ENCODE measurements around the gene NKX2-4. TPM values are rescaled to one million over a fixed set of nuclear protein-coding genes. Genes with fewer than 3 reads are reported as not detected.
"Not testable (repeated sequence)": the region's sequence is repeated elsewhere in the genome, so short reads cannot be mapped to it uniquely, and the experiment has no call there.

Gene NKX2-4
- total RNA-seq, 1 experiment from 2014 or later: 23.9 TPM

DNA sequence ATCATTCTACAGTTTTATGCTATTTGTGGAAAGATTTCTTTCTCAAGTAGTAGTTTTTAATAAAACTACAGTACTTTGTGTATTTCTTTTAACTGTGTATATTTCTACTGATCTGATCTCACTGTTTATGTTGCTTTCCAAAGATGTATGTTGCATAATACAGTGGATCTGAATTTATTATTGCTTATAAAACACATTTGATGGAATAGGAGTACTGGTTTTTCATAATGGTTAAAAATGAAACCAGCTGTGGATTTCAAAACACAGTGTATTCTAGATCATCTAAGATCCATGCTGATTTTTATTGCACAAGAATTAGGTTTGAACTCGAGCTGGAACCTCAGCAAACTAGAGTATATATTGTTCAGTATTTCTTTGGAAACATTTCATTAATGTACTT, 8.0 kb downstream of the NKX2-4 start:
- no peak overlapping the region for H3K27ac ChIP-seq
- no peak for DNase-seq (ENCODE audit: low read depth in 1 of 2, low spot score in 2 of 2)

DNA sequence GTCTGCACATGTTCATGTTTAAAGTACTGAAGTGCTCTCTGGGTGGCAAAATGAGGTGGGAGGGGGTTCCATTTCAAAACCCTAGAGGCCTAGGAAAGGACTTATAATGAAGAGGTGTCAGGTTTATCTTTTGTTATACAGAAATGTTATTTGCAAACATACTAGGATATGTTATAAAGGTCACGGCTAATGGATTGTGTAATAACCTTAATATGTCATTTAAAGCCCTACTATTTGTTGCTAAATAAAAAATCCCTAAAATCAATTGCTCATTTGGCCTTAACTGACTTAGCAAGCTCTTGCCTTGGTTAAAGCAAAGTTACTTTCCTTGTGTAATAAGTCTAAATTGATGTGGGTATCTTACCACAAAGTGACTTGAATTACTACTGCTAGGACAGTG, 8.8 kb downstream of the NKX2-4 start:
- Histone ChIP-seq H3K36me3 (peaks cover 49% of the 10 kb centered on the region), H3K27ac (no peak overlapping the region), H3K9me3 (replicated peaks) (no peaks in the 10 kb centered on the region), H3K27me3 (replicated peaks) (no peaks in the 10 kb centered on the region), H3K4me1 (replicated peaks) (peaks cover 9% of the 10 kb centered on the region), H3K4me3 (no peak overlapping the region)
- DNase-seq (ENCODE audit: low read depth in 1 of 2, low spot score in 2 of 2): no peak

More for the DNA sequence above, 8.0 kb downstream of the NKX2-4 start:
- no peaks in the 10 kb centered on the region for H3K9me3 ChIP-seq (replicated peaks)
- peaks cover 9% of the 10 kb centered on the region for H3K4me1 ChIP-seq (replicated peaks)
- H3K36me3 ChIP-seq: peaks cover 44% of the 10 kb centered on the region
- H3K4me3 ChIP-seq: no peak overlapping the region
- H3K27me3 ChIP-seq (replicated peaks): no peaks in the 10 kb centered on the region

DNA sequence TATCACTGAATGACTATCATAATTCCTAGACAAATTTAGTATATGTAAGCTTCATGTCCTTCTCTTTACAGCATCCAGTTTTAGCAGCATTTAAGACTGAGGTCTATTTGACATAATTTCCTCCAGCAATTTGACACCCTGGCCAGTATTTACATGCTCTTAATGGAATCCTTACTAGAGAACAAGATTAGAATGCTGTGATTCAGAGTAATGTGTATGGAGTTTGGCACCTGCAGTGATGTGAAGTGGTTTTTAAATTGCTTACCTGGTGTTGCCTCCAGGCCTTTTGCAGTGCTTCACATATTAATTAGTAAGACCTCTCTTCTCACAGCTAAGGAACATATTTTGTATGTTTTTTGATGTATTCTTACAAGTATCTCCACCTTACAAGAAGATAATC, 9.8 kb downstream of the NKX2-4 start:
- H3K4me1 ChIP-seq (replicated peaks): peaks cover 9% of the 10 kb centered on the region
- DNase-seq (ENCODE audit: low read depth in 1 of 2, low spot score in 2 of 2): no peak
- no peak overlapping the region for H3K4me3 ChIP-seq
- H3K27ac ChIP-seq: no peak overlapping the region
- H3K9me3 ChIP-seq (replicated peaks): no peaks in the 10 kb centered on the region
- H3K27me3 ChIP-seq (replicated peaks): no peaks in the 10 kb centered on the region
- H3K36me3 ChIP-seq: peaks cover 58% of the 10 kb centered on the region

DNA sequence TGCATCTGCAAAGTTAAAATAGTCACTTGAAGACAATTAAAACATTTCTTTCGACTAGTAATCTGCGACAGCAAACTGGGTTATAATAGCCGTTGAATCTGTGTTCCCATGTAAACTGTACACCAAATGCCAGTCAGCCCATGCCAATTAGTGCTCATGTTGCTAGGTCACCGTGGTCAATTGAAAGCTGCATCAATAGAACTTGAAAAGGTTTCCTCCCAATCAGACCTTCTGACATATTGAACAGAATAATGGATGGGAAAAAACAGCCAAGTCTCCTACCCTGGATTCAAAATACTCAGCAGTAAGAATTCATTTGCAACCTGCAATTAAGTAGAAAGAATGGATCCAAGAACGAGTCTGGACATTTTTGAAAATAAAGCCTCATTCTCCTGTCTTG, 11.2 kb downstream of the NKX2-4 start:
- no peaks in the 10 kb centered on the region for H3K27me3 ChIP-seq (replicated peaks)
- no peaks in the 10 kb centered on the region for H3K9me3 ChIP-seq (replicated peaks)
- no peak overlapping the region for H3K27ac ChIP-seq
- H3K36me3 ChIP-seq: peaks cover 70% of the 10 kb centered on the region
- H3K4me1 ChIP-seq (replicated peaks): peaks cover 9% of the 10 kb centered on the region
- no peak for DNase-seq (ENCODE audit: low read depth in 1 of 2, low spot score in 2 of 2)
- H3K4me3 ChIP-seq: no peak overlapping the region

DNA sequence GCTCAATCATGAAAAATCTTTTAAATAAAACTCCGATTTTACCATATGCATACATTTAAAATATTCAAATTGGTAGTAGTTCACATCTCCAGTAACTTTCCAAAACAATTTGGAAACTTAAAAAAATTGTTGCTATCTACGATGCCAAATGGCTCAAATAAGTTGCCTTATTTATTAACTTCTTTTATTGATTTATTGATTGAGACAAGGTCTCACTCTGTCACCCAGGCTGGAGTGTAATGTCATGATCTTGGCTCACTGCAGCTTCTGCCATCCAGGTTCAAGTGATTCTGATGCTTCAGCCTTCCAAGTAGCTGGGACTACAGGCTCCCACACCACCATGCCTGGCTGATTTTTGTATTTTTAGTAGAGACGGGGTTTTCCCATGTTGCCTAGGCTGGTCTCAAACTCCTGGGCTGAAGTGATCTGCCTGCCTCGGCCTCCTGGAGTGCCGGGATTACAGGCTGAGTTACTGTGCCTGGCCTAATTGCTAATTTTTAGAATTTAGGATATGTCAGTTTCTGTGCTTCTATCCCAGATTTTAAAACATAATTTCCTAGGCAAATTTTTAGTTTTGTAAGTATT, 12.9 kb downstream of the NKX2-4 start:
- no peak overlapping the region for H3K4me3 ChIP-seq
- H3K27me3 ChIP-seq (replicated peaks): no peaks in the 10 kb centered on the region
- H3K4me1 ChIP-seq (replicated peaks): peaks cover 9% of the 10 kb centered on the region
- DNase-seq (ENCODE audit: low read depth in 1 of 2, low spot score in 2 of 2): no peak
- no peaks in the 10 kb centered on the region for H3K9me3 ChIP-seq (replicated peaks)
- H3K36me3 ChIP-seq: peaks cover 64% of the 10 kb centered on the region
- no peak overlapping the region for H3K27ac ChIP-seq

DNA sequence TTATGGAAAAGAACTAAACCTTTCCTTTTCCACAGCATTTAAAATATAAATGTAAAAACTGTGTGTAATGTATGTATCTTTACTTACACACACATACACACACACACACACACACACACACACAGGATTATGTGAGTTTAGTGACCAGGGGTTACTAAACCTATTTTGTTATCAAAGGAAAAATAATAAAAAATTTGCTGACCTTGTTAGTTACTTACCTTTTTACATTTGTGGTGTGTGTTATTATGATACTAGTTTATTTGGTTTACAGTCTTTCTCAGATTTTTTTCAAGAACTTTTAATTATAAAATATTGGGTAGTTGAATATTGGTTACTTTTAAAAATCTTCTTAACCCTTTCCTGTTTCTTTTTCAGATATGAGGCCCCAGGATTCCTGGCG, 15.7 kb downstream of the NKX2-4 start:
- Histone ChIP-seq H3K27ac (no peak overlapping the region), H3K4me1 (replicated peaks) (no peaks in the 10 kb centered on the region), H3K4me3 (no peak overlapping the region), H3K9me3 (replicated peaks) (no peaks in the 10 kb centered on the region), H3K36me3 (peaks cover 40% of the 10 kb centered on the region), H3K27me3 (replicated peaks) (no peaks in the 10 kb centered on the region)
- no peak for DNase-seq (ENCODE audit: low read depth in 1 of 2, low spot score in 2 of 2)

DNA sequence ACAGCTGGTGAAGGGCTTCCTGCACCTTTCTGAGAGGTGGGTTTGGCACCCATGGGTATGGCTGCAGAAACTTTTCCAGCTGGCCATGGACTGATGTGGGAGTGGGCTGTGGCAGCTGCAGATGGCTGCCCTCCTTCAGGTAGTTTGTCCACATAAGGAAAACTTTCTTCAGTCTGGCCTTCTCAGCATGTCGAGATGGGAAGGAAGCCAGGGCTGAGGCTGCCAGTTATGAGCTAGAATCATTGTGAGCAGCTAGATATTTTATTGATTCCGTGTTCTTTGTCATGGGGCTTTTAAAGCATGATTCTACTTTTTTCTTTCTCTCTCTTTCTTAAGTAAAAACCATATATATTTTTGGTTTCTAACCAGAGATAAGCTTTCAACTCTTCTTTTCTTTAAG, 16.6 kb downstream of the NKX2-4 start:
- H3K4me3 ChIP-seq: no peak overlapping the region
- no peak for DNase-seq (ENCODE audit: low read depth in 1 of 2, low spot score in 2 of 2)
- peaks cover 34% of the 10 kb centered on the region for H3K36me3 ChIP-seq
- no peaks in the 10 kb centered on the region for H3K27me3 ChIP-seq (replicated peaks)
- no peak overlapping the region for H3K27ac ChIP-seq
- H3K9me3 ChIP-seq (replicated peaks): no peaks in the 10 kb centered on the region
- no peaks in the 10 kb centered on the region for H3K4me1 ChIP-seq (replicated peaks)

DNA sequence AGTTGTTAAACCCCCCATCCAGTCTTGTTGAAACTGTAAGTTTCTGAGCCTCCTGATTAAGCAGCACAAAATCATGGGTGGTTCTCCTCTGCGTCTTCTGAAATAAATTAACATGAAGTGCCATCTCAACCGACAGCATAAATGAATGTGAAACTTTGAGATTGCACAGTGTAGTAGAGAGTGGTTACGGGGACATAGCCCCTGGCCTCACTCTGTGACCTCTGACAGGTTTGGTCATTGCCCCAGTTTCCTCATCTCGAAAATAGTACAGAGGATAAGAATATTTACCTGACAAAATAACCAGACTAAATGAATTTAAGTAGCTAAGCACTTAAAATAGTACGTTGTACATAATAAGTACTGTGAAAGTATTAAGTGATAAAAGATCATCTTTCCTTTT, 19.1 kb downstream of the NKX2-4 start:
- Histone ChIP-seq H3K4me1 (replicated peaks) (peaks cover 3% of the 10 kb centered on the region; the same call in 1 of the 2 replicates), H3K4me3 (no peak overlapping the region), H3K9me3 (replicated peaks) (no peaks in the 10 kb centered on the region), H3K27me3 (replicated peaks) (no peaks in the 10 kb centered on the region), H3K27ac (no peak overlapping the region), H3K36me3 (peaks cover 27% of the 10 kb centered on the region)
- no peak for DNase-seq (ENCODE audit: low read depth in 1 of 2, low spot score in 2 of 2)

DNA sequence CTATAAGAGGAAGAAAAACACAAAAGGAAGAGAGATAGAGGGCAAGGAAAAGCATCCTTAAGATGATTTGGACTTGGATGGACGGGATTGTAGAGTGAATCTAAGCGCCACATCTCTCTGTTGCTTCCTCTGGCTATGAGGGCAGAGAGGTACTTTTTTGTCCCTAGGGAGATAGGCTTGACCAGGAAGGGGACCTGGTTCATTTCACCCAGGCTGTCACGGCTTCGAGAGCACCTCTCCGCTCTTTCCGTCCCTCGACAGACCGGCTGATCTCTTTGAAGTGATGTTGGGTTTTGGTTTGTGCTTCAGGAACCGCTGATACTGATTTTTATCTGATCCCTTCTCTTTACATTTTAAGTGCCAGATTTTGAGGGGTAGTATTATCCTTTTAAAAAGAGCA, 19.6 kb downstream of the NKX2-4 start:
- peaks cover 4% of the 10 kb centered on the region; the same call in 1 of the 2 replicates for H3K4me1 ChIP-seq (replicated peaks)
- no peak overlapping the region for H3K27ac ChIP-seq
- no peaks in the 10 kb centered on the region for H3K9me3 ChIP-seq (replicated peaks)
- no peaks in the 10 kb centered on the region for H3K27me3 ChIP-seq (replicated peaks)
- H3K36me3 ChIP-seq: peaks cover 29% of the 10 kb centered on the region
- H3K4me3 ChIP-seq: no peak overlapping the region
- DNase-seq (ENCODE audit: low read depth in 1 of 2, low spot score in 2 of 2): no peak

DNA sequence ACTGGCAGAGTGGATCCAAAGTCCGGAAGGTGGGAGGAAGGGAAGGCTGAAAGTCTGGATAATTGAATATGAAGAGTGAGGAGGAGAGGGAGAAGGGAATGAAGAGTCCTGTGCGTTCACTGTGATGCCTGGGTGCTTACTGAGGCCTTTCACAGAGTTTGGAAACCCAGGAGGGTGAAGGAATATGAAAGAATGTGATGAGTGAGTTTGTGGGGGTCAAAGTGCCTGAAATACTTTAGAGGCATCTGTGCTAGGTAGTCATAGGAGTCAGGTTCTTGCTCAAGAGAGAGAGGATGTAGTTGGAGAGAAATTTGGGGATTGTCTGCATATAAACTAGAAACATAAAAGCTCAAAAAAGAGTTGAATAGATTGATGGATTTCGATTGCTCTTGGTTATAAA, 20.7 kb downstream of the NKX2-4 start:
- H3K9me3 ChIP-seq (replicated peaks): no peaks in the 10 kb centered on the region
- peaks cover 4% of the 10 kb centered on the region; the same call in 1 of the 2 replicates for H3K4me1 ChIP-seq (replicated peaks)
- no peak overlapping the region for H3K27ac ChIP-seq
- no peak for DNase-seq (ENCODE audit: low read depth in 1 of 2, low spot score in 2 of 2)
- H3K36me3 ChIP-seq: peaks cover 26% of the 10 kb centered on the region
- no peak overlapping the region for H3K4me3 ChIP-seq
- H3K27me3 ChIP-seq (replicated peaks): no peaks in the 10 kb centered on the region

DNA sequence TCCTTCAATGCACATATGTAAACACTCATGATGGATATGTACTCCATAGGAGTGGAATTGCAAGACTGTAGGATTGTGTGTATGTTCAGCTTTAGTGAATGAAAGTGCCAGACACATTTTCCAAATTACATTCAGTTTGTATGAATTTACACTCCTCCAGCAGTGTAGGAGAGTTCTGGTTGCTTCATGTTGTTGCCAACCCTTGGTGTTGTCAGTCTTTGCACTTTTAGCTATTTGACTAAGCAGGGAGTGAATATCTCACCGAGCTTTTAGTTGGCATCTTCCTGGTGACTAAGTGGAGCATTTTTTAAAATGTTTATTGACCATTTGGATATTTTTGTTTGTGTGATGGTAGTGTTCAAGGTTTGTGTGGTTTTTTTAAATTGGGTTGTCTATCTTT, 23.9 kb downstream of the NKX2-4 start:
- no peak overlapping the region for H3K27ac ChIP-seq
- H3K36me3 ChIP-seq: peaks cover 48% of the 10 kb centered on the region
- H3K9me3 ChIP-seq (replicated peaks): no peaks in the 10 kb centered on the region
- DNase-seq (ENCODE audit: low read depth in 1 of 2, low spot score in 2 of 2): no peak
- no peak overlapping the region for H3K4me3 ChIP-seq
- no peaks in the 10 kb centered on the region for H3K27me3 ChIP-seq (replicated peaks)
- H3K4me1 ChIP-seq (replicated peaks): peaks cover 4% of the 10 kb centered on the region; the same call in 1 of the 2 replicates

DNA sequence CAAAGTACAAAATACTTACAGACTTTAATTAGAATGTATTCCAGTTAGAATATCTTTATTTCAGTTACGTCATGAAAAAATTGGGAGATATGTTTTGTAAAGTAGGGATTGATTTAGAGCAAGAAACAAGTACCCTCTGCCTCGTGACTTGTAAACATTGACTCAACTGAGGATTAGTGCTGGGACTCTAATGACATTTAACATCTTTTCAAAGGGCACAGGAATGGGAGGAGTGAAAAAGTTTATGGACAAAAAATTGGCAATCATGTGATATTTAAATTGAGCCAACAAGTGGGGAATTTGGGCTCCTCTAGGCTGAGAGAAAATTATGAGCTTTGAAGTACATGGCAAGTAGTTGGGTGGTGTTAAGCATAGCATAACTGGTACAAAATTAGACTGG, 25.3 kb downstream of the NKX2-4 start:
- Histone ChIP-seq H3K27me3 (replicated peaks) (no peaks in the 10 kb centered on the region), H3K27ac (no peak overlapping the region), H3K4me1 (replicated peaks) (peaks cover 4% of the 10 kb centered on the region; the same call in 1 of the 2 replicates), H3K36me3 (peaks cover 56% of the 10 kb centered on the region), H3K4me3 (no peak overlapping the region), H3K9me3 (replicated peaks) (no peaks in the 10 kb centered on the region)
- no peak for DNase-seq (ENCODE audit: low read depth in 1 of 2, low spot score in 2 of 2)

DNA sequence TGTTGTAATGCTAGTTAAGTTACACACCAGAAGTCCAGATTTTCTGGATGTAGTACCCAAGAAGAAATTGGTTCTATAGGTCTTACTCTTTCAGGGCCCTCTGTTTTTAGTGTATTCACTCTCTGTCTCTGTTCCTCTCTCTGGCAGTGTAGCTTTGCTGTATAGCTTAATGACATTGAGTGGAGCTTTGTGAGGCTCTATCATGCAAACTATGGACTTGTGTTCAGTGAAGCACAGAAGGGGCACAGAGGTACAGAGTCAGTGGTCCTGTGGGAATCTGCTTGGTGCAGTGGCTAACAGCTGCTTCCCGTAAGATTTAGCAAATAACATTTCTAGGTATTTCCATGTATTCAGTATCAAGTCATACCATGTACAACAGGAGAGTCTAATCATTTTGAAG, 26.1 kb downstream of the NKX2-4 start:
- no peak for DNase-seq (ENCODE audit: low read depth in 1 of 2, low spot score in 2 of 2)
- Histone ChIP-seq H3K4me1 (replicated peaks) (peaks cover 4% of the 10 kb centered on the region; the same call in 1 of the 2 replicates), H3K9me3 (replicated peaks) (no peaks in the 10 kb centered on the region), H3K27me3 (replicated peaks) (no peaks in the 10 kb centered on the region), H3K36me3 (peaks cover 64% of the 10 kb centered on the region), H3K4me3 (no peak overlapping the region), H3K27ac (no peak overlapping the region)

DNA sequence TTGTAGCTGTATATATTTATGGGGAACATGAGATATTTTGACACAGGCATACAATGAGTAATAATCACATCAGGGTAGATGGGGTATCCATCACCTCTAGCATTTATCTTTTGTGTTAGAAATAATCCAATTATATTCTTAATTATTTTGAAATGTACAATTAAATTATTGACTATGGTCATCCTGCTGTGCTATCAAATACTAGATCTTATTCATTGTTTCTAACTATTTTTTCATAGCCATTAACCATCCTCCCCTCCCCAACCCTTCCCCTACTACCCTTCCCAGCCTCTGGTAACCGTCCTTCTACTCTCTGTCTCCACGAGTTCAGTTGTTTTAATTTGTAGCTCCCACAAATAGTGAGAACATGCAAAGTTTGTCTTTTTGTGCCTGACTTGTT, 28.5 kb downstream of the NKX2-4 start:
- no peak overlapping the region for H3K4me3 ChIP-seq
- H3K27me3 ChIP-seq (replicated peaks): no peaks in the 10 kb centered on the region
- H3K36me3 ChIP-seq: peaks cover 73% of the 10 kb centered on the region
- H3K9me3 ChIP-seq (replicated peaks): no peaks in the 10 kb centered on the region
- no peak for DNase-seq (ENCODE audit: low read depth in 1 of 2, low spot score in 2 of 2)
- H3K4me1 ChIP-seq (replicated peaks): peaks cover 4% of the 10 kb centered on the region; the same call in 1 of the 2 replicates
- H3K27ac ChIP-seq: no peak overlapping the region

DNA sequence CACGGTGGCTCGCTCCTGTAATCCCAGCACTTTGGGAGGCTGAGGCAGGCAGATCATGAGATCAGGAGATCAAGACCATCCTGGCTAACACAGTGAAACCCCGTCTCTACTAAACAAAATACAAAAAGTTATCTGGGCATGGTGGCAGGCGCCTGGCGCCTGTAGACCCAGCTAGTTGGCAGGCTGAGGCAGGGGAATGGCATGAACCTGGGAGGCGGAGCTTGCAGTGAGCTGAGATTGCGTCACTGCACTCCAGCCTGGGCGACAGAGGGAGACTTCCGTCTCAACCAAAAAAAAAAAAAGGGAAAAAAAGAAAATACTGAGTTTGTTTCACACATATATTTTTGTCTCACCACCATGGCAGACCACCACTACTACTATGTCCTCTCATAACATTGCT, 31.1 kb downstream of the NKX2-4 start:
- not testable (repeated sequence) for DNase-seq (ENCODE audit: low read depth in 1 of 2, low spot score in 2 of 2); H3K4me3 ChIP-seq; H3K27me3 ChIP-seq (replicated peaks); H3K9me3 ChIP-seq (replicated peaks); H3K27ac ChIP-seq; H3K4me1 ChIP-seq (replicated peaks)
- H3K36me3 ChIP-seq: peaks cover 80% of the 10 kb centered on the region

Data from SJSA1 (cell line).